ENCODE results near the gene OPCML.

The OPCML gene

DNA sequence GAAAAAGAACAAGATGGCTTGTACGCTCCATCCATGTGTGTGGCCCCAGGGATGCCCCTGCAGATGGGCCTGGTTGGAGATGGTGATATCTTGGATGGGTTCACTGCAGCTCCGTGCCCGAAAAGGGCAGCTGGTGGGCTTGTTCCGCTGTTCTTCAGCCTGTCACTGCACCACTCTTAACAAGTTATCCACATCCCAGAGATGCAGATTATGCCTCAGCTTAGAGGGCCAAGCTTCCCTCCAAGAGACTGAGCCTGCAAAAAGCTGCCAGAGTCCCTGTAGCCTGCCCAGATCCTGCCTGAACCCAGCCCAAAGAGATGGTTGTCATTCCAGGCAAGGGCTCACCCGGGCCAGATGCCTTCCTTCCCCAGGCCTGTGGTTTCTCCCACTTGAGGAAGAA is 308.0 kb downstream of the OPCML start:
- no peak for DNase-seq

DNA sequence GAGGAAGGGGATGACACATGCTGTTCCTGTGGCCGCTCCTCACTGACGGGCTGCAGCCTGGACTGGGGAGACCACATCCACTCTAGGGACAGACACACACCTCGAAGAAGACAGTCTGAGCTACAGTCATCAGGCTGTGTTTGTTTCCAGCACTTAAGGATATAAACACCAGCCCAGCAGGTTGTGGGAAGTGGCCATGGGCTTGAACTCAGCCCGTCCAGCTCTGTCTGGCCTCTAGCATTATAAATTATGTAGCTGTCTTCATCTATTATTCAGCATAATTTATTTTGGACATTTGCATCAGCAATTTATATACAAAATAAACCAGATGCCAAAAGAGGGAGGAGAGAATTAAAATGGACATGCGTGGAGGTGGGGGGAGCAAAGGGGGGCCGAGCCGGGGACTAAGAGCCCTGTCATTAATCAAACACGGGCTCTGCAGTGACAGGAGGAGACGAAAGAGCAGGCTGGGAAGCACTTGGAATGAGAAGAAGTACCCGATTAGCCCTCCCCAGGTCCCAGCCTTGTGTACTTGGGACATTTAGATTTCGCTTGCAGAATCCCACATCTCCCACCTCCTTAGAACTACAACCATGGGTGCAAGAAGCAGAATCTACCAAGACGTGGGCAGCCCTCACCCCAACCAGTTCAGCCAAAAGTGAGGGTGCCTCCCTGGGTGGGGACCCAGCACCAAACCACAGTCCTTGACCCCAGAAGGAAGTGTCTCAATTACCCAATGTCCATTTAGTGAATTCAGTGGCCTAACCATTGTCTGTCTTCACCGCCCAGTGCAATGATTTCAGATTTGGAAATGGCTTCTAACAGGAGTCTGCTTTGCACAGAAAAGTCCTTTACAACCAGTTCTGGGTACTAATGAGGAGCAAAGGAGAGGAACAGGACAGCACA is 309.6 kb downstream of the OPCML start:
- no peak for DNase-seq

DNA sequence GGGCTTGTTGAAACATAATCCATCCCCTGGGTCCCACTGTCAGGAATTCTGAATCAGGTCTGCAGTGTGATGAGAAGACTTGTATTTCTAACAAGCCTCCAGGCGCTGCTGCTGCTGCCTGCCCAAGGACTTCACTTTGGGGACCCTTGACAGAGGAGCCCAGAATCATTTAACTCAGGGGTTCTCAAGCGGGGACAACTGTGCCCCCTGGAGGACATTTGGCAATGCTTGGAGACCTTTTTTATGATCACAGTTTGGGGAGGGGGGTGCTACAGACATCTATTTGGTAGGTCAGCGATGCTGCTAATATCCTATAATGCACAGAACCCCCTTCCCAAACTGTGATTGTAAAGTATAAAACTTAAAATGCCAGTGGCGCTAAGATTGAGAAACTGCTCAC is 312.8 kb downstream of the OPCML start:
- no peak for DNase-seq

DNA sequence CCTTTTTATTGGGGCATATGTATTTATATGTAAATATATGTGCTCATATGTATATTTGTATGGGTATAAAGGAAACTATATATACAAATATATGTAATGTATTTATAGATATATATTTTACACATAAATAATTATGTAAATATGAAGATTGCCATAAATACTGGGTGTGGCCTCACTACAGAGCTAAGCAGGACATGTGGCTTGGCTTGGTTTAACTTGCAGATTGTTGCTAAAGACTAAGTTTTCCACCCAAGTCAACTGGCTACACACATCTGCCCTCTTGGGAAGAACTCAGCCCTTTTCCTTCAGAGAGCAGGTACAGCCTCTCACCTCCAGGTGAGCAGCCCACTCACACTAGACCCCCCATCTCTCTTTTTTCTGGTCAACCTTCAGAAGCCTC is 315.5 kb downstream of the OPCML start:
- DNase-seq = no peak

DNA sequence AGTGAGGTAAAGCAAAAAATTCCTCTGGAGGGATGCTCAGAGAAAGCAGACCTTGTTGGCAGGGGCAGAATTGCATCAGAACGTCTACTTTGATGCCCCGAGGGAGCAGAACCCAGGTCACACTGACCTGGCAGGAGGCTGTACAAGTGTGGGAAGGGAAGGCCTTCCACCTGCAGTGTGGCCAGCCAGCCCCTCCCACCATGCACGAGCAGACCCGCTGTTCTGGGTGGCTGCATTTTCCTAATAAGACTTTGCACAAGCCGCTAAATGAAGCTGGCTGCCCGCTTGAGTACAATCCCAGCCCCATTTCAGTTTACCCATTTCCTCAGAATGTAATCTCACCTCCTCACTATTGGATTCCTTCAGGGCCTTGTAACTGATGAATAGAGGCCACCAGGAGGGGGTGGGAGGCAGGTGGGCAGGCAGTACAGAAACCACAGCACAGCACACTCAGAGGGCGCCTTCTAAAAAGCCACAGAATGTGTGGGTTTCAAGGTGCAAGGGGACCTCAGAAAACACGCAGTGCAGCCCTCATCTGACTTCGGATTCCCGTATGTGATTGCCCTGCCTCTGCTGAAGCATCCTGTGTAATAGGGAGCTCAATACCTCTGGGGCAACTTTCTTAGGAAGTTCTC is 316.6 kb downstream of the OPCML start:
- no peak for DNase-seq

DNA sequence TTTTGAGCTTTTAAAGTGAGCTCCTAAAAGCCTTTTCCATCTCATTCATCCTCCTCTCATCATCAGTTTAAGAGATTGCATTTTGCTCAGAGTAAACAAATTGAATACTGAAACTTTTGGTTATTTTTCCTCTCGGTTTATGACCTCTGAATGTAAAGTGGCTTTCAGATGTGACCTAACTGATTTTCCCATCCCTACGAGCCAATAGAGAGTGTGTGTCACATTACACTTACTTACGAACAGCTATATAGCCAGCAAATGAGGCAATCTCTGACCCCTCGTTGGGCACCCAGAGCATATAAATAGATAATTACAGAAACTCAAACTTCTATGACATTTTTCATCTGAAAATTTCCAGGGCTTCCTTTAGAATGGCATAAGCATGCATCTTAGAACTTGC is 317.7 kb downstream of the OPCML start:
- no peak for DNase-seq

DNA sequence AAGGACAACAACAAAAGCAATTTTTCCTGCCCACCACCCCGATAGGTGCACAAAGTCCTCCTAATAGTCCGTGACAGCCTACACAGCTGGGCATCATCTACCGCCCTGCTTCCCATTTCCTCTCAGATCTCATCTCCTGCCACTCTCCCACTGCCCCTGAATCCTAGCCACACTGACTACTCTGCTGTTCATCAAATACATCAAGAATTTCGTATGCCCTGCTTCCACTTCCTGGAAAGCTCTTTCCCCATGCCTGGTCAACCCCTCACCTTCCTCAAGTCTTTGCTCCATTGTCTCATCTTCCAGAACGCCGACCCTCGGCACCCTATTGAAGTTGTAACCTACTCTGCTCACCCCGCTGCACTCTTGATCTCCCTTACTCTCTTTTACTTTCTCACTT is 320.1 kb downstream of the OPCML start:
- no peak for DNase-seq

DNA sequence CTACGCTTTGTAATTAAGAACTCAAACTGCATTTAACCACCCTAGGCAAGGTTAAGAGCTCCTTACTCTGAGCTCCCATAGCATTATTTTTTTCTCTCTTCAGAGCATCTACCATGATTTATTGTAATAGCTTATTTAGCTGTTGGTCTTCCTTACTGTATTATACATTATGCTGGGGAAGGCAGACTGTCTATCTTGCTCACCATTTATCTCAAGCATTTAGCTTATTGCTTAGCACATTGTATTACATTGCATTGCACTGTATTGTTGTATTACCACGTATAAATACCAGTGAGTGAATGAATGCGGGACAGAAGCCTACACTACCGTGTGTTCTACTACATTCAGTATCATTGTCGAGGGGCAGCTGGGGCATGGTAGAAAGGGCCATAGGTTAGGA is 324.3 kb downstream of the OPCML start:
- DNase-seq = no peak

DNA sequence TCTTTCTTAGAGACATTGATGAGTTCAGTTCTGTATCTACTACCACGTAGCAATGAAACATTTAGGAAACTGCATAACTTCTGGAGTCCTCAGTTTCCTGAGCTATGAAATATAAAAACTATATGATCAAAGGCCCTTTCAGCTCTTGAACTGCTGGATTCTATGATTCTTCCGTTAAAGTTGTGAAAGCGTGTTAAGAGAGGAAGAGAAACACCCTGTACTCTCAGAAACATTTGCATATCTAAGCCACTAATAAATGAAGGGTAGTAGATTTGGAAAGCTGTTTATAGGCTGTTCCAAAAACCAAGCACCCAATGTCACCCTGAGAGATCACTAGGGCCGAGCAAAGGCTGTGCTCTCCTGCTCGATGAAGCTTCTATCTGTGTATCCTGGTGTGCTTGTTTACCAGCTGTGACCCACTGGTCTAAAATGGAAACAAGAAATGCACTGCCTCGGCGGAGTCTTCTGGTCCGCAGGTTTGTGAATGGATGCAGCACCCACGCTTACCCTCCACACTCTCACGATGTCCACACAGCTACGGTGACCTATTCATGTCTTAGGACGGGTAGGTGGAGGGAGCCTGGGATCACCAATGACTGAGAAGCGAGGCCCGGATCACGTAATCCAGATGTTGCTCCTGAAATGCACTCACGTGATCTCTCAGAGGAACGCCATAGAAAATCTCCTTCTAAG is 325.8 kb downstream of the OPCML start:
- DNase-seq = no peak

DNA sequence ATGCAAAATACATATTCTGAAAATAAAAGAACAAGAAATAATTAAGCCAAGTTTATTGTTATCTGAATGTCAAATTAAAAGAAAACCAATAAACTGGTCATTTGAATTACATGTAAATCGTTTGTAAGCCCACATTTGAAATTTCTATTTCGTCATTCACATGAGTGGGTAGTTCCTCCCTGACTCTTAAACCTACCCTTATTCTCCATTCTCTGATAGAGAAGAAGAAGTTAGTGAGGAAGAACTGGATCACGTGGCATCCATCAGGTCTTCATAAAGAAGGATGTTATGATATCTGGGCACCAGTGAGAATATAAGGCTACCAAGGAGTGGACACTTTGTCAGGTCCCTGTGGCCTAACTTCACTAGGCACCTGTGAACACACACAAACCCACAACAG is 328.1 kb downstream of the OPCML start:
- DNase-seq = no peak

DNA sequence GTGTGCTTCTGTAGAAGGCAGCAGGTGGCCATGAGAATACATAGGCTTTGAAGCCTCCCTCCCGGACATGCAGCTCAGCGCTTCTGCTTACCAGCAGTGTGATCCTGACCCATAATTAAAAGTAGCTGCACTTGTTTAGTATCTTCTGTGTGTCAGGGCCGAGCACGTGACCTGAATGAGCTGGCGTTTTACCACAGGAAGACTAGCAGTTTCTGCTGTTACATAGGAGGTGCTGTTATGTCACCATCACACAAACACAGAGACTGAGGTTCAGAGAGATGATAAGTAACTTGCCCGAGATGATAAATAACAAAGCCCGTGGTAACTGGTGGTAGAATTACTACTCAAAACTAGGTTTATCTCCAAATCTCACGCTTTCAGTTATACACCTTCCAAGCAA is 329.5 kb downstream of the OPCML start:
- no peak for DNase-seq

DNA sequence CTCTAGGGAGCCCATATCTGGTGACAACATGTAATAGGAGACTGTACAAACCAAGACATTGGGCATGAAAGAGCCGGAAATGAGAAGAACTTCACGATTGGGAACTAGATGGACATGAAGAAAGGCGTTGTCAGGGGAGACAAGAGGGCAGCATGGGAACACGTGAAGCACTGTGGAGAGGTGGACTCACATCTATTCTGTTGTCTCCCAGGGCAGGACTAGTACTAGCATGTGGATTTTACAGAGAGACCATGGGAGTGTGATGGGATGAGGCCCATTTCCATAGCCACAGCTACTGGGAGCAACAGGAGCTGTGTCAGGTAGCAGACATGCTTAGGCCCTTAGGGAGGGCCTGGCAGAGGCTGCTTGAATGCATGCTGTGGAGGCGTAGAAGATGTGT is 333.9 kb downstream of the OPCML start:
- DNase-seq = no peak

DNA sequence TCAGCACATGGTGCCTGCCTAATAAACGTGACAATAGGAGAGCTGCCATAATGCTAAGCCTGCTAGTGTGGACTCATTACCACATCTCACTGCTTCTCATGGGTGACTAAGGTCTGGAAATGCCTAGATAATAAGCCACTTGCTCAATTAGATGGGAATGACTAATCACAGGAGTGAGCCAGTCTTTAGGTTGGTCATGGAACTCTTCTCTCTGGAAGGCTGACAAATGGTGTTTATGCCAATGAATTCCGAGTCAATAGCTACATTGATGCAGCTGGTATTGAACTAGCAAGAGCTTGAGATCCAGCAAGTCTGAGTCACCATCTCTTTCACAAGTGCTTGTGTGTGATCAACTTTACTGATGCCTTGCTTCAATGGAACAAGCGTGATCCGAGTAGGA is 334.9 kb downstream of the OPCML start:
- DNase-seq = no peak

DNA sequence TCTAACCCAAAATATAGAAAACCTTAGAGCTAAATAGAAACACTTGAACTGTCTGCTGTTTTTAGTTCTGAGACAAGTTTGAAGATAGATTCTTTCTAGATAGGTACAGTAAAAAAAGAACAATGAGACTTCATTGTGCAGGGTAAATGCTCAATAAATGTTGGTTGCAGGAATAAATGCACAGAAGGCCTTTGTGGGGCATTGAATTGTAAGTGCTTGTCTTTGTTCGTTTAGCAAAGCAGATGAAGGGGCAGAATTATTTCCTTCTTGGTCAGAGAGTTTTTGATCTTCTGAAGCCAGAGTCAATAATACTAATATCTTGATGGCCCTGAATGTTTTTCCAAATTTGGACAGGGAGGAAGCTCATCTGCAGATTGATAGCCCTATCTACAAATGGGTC is 340.4 kb downstream of the OPCML start:
- no peak for DNase-seq

DNA sequence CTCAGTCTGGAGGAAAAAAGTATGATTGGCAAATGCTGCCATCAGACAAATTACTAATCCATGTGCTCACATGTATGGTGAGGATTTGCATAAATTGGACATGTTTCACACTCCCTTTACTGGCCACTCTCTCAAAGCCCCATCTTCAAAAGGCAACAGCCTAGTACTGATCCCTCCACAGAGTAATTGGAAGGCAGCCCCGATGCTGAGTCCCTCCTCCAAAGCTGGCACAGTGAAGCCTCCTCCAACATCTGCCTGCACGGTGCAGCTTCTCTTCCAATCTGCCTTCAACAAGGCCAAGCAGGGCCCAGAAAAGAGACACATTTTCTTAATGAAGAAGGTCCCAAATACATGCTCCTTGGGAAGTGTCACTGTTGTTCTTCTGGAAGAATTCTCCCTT is 350.6 kb downstream of the OPCML start:
- DNase-seq = no peak

DNA sequence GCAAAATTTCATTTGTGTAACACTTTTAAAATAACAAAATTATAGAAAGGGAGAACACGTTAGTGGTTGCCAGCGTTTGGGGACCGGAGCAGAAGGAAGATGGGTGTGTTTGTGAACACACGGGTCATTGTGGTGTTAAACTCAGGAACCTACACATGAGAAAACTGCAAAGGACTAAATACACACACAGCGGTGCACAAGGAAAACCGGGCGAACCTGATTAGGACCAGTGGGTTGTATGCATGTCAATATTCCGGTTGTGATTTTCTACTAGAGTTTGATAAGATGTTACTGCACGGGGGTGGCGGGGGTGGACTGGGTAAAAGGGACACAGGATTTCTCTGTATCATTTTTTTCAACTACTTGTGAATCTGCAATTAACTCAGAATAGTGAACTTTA is 351.2 kb downstream of the OPCML start:
- no peak for DNase-seq

DNA sequence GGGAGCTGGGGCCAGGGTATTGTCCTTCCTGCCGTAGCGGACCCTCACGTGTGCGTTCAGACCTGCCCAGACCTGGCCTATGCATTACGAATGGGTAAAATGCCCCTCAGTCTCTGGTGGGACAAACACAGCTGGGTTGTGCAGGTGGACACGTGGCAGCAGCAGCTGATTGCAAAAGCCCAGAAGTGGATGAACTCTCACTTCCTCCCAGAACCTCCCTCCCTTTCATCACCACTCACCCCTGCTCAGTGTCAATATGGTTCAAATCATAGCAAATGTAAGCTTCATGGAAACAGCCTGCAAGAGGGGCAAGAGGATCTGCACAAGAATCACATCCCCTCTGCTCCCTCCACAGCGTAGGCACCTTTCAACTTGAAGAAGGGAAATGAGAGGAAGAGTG is 352.1 kb downstream of the OPCML start:
- DNase-seq = no peak

DNA sequence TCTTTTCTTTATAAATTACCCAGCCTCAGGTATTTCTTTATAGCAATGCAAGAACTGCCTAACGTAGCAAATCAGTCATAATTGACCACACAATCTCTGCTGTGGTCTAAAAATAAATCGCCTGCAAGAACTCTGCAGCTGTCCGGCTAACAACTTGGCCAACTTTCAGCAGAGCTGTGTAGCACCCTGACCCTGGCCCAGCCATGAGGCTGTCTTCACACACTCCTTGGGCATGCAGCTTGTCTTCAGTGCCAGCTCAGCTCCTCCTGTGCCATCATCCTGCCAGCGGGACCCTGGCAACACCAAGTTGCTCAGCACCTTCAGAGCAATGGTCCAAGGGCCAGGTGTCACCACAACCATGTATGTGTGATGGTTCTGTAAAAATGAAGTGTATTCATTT is 355.6 kb downstream of the OPCML start:
- DNase-seq = no peak

DNA sequence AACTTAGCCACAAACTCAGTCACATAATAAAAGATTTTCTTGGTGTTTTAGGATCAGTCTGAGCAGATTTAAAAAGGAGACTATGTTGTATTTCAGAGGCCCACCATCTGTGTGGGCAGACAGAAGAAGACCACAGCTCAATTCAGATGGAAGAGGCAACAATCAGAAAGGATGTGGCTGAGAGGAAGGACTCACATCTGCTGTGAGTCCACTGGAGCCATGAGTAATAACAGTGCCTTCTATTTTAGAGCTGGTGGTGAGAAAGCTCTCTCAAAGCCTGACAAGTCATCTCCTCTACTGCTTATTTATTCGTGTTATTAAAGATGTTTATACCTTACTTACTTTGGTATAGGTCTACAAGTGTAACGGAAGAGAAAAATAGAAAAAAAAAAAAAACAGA is 357.2 kb downstream of the OPCML start:
- DNase-seq = no peak

DNA sequence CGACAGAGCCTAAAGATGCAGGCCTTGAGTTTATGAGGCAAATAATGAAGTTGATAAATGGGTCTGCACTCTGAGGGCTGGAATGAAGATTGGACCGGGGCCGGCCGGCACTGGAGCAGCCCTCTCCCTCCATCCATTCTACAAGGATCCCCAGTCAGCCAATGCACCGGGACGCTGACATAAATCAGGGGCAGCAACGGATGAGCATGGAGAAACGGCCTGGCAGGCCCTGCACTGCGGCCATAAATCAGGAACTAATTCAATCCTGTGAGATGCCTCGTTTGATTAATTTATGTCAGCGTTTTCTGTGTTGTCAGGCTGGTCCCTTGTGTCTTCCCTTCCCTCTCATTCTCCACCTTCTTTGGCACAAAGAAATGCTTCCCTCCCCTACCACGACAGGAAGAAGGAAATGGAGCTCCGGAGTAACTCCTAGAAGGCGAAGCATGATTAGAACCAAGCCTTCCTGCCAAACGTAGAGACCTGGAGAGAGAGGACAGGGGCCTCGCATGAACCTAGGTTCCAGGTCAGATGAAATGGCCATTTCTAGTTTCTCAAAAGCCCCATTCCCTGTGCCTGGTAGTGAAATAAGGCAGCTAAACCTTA is 358.4 kb downstream of the OPCML start:
- no peak for DNase-seq

DNA sequence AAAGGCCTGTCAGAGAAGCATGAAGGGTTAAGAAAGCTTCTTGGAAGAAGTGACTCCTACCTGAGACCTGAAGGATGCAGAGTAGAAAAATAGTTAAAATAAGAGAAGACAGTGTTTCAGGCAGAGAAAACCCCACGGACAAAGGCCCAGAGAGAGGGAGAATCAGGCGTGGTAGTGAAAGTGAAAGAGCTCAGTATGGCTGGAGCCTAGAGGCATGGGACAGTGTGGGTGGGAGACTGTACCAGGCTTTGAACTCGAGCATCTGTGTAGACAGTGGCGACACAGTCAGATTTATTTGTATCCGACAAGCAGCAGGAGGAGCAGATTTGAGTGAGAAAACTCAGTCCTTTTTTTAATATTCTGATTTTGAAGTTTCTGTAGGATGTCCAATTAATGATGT is 360.0 kb downstream of the OPCML start:
- no peak for DNase-seq

DNA sequence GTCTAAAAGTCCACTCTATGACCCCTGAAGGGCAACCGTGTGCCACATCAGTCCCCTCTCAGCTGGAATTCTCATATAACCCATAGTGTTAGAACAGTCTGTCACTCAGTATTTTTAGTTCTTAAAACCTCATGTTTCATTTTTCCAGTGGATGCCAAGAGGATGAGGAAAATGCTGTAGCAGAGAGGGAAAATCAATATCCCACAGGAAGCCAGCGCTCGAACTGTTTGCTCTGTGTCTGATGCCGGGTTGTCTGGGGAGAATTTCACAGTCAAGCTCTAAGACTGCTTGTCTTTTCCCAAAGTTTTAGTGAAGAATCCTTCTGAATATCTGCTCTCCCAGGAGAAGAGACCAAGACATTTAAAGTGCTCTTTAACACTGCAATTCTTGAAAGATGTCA is 360.9 kb downstream of the OPCML start:
- DNase-seq = no peak

DNA sequence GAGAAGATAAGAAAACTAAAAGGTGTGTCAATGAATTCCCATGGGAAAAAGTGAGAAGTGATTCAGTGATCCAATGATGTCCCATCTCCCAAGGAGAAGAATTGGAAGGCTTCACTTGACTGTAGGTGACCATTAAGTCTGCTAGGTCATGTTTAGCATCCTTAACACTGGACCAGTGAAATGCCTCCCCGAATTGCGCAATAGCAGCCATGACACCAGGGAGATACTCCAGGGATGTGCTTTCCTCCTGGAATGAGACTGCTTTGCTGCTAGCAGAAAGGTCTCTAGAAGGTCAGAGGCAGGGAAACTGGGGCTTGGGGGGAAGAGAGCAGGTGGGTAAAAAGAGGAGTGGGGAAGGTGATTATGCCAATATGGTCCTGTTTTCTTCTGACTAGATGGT is 364.3 kb downstream of the OPCML start:
- no peak for DNase-seq

DNA sequence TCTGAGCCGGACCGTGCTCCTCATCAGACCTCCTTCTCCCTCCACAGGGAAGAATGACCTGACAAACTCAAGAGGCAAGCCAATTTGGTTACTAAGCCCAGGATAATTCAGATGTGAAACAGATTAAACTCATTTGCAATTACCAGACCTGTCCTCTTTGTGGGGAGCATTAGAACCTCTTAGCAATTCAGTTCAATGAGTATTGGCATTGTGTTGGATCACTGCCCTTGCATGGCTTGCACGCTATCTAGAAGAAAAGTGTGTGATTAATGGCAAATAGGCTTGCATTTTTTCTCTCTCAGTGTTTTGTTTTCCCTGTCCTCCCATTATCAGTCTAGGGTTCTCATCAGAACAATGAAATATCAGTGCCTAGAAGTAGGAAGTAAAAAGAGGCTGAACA is 365.6 kb downstream of the OPCML start:
- DNase-seq = no peak

All from CD4-positive, alpha-beta T cell treated with Interferon alpha-2 for 1 hour (primary cell).